D721Med (cell line): ENCODE data around the gene ATP13A5.

ENCODE experiments used
- DNase-seq: peaks from one replicate; pipeline ENCODE4 v3.0.0; 2011; ENCODE audit warnings: low spot score; ENCODE audit not compliant: insufficient read length
- FAIRE-seq: peaks from 2 replicates; lab custom pipeline; 2011; peaks lifted over from hg19 to GRCh38; lab: Jason Lieb, UNC
- CTCF ChIP-seq: IDR thresholded peaks from 2 replicates; pipeline ENCODE4 v1.5.1; 2012; ENCODE audit warnings: mild to moderate bottlenecking, control low read depth; ENCODE audit not compliant: insufficient read depth; ENCODE audit errors: missing control alignments

The ATP13A5 gene

GRCh38 chr3:193228206-193228605 lies 150.3 kb downstream of the ATP13A5 start:
- DNase-seq (no peak), FAIRE-seq (no peak)
- no peak for TF ChIP-seq CTCF

- TF ChIP-seq CTCF, result no peak
- no peak for DNase-seq
- FAIRE-seq, result no peak
These were observed 153.0 kb downstream of the ATP13A5 start for GRCh38 chr3:193225302-193226125.
